Stimulated activated CD8-positive, alpha-beta memory T cell treated with anti-CD3 and anti-CD28 coated beads, Interleukin-12 subunit alpha, Interleukin-12 subunit beta, amount 100 ng/mL, for 4 hours (primary cell): ENCODE measurements around the gene KCNQ1.

Source experiments
- DNase-seq: peaks from one replicate; pipeline ENCODE4 v3.0.0-alpha.2; 2020; ENCODE audit warnings: low read depth

Gene KCNQ1

GRCh38 chr11:2581151-2581930 is 136.5 kb downstream of the KCNQ1 start:
- DNase-seq = no peak

GRCh38 chr11:2581931-2582350 is 137.1 kb downstream of the KCNQ1 start:
- DNase-seq = no peak

- DNase-seq = no peak
Measured at GRCh38 chr11:2582351-2582945, 137.6 kb downstream of the KCNQ1 start.

- no peak for DNase-seq
Measured at GRCh38 chr11:2582946-2583604, 138.3 kb downstream of the KCNQ1 start.

GRCh38 chr11:2583605-2583958 is 138.8 kb downstream of the KCNQ1 start:
- no peak for DNase-seq

GRCh38 chr11:2584434-2584811 is 139.6 kb downstream of the KCNQ1 start:
- no peak for DNase-seq

- DNase-seq = no peak
Measured at GRCh38 chr11:2584812-2585565, 140.2 kb downstream of the KCNQ1 start.

GRCh38 chr11:2585566-2586086 is 140.8 kb downstream of the KCNQ1 start:
- no peak for DNase-seq

GRCh38 chr11:2586087-2586792 is 141.4 kb downstream of the KCNQ1 start:
- DNase-seq = no peak

GRCh38 chr11:2586793-2587131 is 142.0 kb downstream of the KCNQ1 start:
- no peak for DNase-seq

- DNase-seq = no peak
Measured at GRCh38 chr11:2587132-2587930, 142.5 kb downstream of the KCNQ1 start.

GRCh38 chr11:2587976-2588748 is 143.4 kb downstream of the KCNQ1 start:
- no peak for DNase-seq

GRCh38 chr11:2588809-2589537 is 144.2 kb downstream of the KCNQ1 start:
- DNase-seq = no peak

- DNase-seq = no peak
Measured at GRCh38 chr11:2589538-2589934, 144.7 kb downstream of the KCNQ1 start.

GRCh38 chr11:2590131-2590964 is 145.5 kb downstream of the KCNQ1 start:
- DNase-seq = no peak

GRCh38 chr11:2590965-2591754 is 146.4 kb downstream of the KCNQ1 start:
- DNase-seq = no peak

- no peak for DNase-seq
Measured at GRCh38 chr11:2591805-2592204, 147.0 kb downstream of the KCNQ1 start.
